Measurements from ENCODE around the gene TRAPPC5. TPM values are rescaled to one million over a fixed set of nuclear protein-coding genes. Genes with fewer than 3 reads are reported as not detected.

The TRAPPC5 gene
- total RNA-seq, 6 experiments from 2014 or later = 143 to 179 (median 159) TPM

DNA sequence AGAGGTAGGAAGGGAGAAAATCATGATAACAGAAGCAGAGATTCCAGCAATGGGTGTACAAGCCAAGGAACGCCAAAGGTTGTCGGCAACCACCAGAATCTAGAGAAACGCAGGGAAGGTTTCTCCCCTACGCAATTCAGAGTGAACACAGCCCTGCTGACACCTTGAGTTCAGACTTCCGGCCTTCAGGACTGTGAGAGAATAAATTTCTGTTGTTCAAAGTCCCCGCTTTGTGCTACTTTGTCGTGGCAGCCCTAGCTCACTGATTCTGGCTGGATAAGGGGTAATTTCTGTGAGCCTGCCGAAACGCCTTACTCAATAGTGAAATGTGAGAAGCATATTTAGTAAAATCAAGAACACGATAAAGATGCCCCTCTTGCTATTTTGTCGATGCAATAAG is 56.6 kb downstream of the TRAPPC5 start:
- no peak for DNase-seq
- no peaks in the 10 kb centered on the region for H3K9me3 Mint-ChIP-seq
- H3K36me3 Mint-ChIP-seq (ENCODE audit: low read depth) = no peaks in the 10 kb centered on the region
- no peak overlapping the region for H3K4me3 Mint-ChIP-seq
- H3K27ac Mint-ChIP-seq = no peak overlapping the region
- no peak for TF ChIP-seq CTCF (IDR thresholded peaks at IDR 0.05)
- H3K4me1 Mint-ChIP-seq (ENCODE audit: low read depth) = no peaks in the 10 kb centered on the region
- peaks cover 17% of the 10 kb centered on the region for H3K27me3 Mint-ChIP-seq (ENCODE audit: insufficient read depth)

Other genes starting within 250 kb of the TRAPPC5 start
- 1 to 10 TPM in 3 of 6 experiments, under 1 TPM in 3; 0.51 to 2.8 (median 1.0) TPM for gene PEX11G, start 191.8 kb upstream of the TRAPPC5 start, total RNA-seq (2021; fragmentation: NEBNext Ultra II Directional; extraction: Animal tissue kit (Norgen Biotek cat#: 25700))
- gene ZNF358, start 164.7 kb upstream of the TRAPPC5 start, total RNA-seq (2021; fragmentation: NEBNext Ultra II Directional; extraction: Animal tissue kit (Norgen Biotek cat#: 25700)) = 10 to 100 TPM; 30.0 to 41.1 (median 35.8) TPM
- gene MCOLN1, start 158.2 kb upstream of the TRAPPC5 start, total RNA-seq (2021; fragmentation: NEBNext Ultra II Directional; extraction: Animal tissue kit (Norgen Biotek cat#: 25700)) = 10 to 100 TPM; 18.2 to 28.7 (median 21.3) TPM
- gene PNPLA6, start 145.1 kb upstream of the TRAPPC5 start, total RNA-seq (2021; fragmentation: NEBNext Ultra II Directional; extraction: Animal tissue kit (Norgen Biotek cat#: 25700)) = 100 to 1,000 TPM; 123 to 157 (median 138) TPM
- gene CAMSAP3, start 85.0 kb upstream of the TRAPPC5 start, total RNA-seq (2021; fragmentation: NEBNext Ultra II Directional; extraction: Animal tissue kit (Norgen Biotek cat#: 25700)) = not detected
- 10 to 100 TPM; 35.1 to 39.8 (median 36.3) TPM for gene XAB2, start 51.3 kb upstream of the TRAPPC5 start, total RNA-seq (2021; fragmentation: NEBNext Ultra II Directional; extraction: Animal tissue kit (Norgen Biotek cat#: 25700))
- 100 to 1,000 TPM in 5 of 6 experiments, 10 to 100 TPM in 1; 82.1 to 138 (median 110) TPM for gene PET100, start 51.0 kb upstream of the TRAPPC5 start, total RNA-seq (2021; fragmentation: NEBNext Ultra II Directional; extraction: Animal tissue kit (Norgen Biotek cat#: 25700))
- not detected for gene PCP2, start 47.1 kb upstream of the TRAPPC5 start, total RNA-seq (2021; fragmentation: NEBNext Ultra II Directional; extraction: Animal tissue kit (Norgen Biotek cat#: 25700))
- gene STXBP2, start 43.7 kb upstream of the TRAPPC5 start, total RNA-seq (2021; fragmentation: NEBNext Ultra II Directional; extraction: Animal tissue kit (Norgen Biotek cat#: 25700)) = 1 to 10 TPM; 1.8 to 6.7 (median 4.4) TPM
- not detected for gene RETN, start 11.8 kb upstream of the TRAPPC5 start, total RNA-seq (2021; fragmentation: NEBNext Ultra II Directional; extraction: Animal tissue kit (Norgen Biotek cat#: 25700))
- gene MCEMP1, start 3.7 kb upstream of the TRAPPC5 start, total RNA-seq (2021; fragmentation: NEBNext Ultra II Directional; extraction: Animal tissue kit (Norgen Biotek cat#: 25700)) = not detected
- gene FCER2, start 21.3 kb downstream of the TRAPPC5 start, total RNA-seq (2021; fragmentation: NEBNext Ultra II Directional; extraction: Animal tissue kit (Norgen Biotek cat#: 25700)) = not detected
- gene CLEC4G, start 51.3 kb downstream of the TRAPPC5 start, total RNA-seq (2021; fragmentation: NEBNext Ultra II Directional; extraction: Animal tissue kit (Norgen Biotek cat#: 25700)) = not detected
- gene CD209, start 66.7 kb downstream of the TRAPPC5 start, total RNA-seq (2021; fragmentation: NEBNext Ultra II Directional; extraction: Animal tissue kit (Norgen Biotek cat#: 25700)) = not detected
- gene CLEC4M, start 82.4 kb downstream of the TRAPPC5 start, total RNA-seq (2021; fragmentation: NEBNext Ultra II Directional; extraction: Animal tissue kit (Norgen Biotek cat#: 25700)) = not detected
- gene EVI5L, start 149.4 kb downstream of the TRAPPC5 start, total RNA-seq (2021; fragmentation: NEBNext Ultra II Directional; extraction: Animal tissue kit (Norgen Biotek cat#: 25700)) = 10 to 100 TPM; 26.4 to 33.0 (median 27.7) TPM
- under 1 TPM in 4 of 6 experiments, not detected in 2; 0.05 to 0.18 (median 0.09) TPM for gene PRR36, start 193.6 kb downstream of the TRAPPC5 start, total RNA-seq (2021; fragmentation: NEBNext Ultra II Directional; extraction: Animal tissue kit (Norgen Biotek cat#: 25700))
- 1 to 10 TPM; 4.9 to 7.3 (median 6.1) TPM for gene LRRC8E, start 207.7 kb downstream of the TRAPPC5 start, total RNA-seq (2021; fragmentation: NEBNext Ultra II Directional; extraction: Animal tissue kit (Norgen Biotek cat#: 25700))
- 10 to 100 TPM; 21.7 to 25.8 (median 22.8) TPM for gene MAP2K7, start 223.0 kb downstream of the TRAPPC5 start, total RNA-seq (2021; fragmentation: NEBNext Ultra II Directional; extraction: Animal tissue kit (Norgen Biotek cat#: 25700))
- gene TGFBR3L, start 234.0 kb downstream of the TRAPPC5 start, total RNA-seq (2021; fragmentation: NEBNext Ultra II Directional; extraction: Animal tissue kit (Norgen Biotek cat#: 25700)) = 10 to 100 TPM in 2 of 6 experiments, 1 to 10 TPM in 4; 4.5 to 12.0 (median 7.7) TPM
- 10 to 100 TPM; 22.3 to 27.1 (median 25.2) TPM for gene SNAPC2, start 239.5 kb downstream of the TRAPPC5 start, total RNA-seq (2021; fragmentation: NEBNext Ultra II Directional; extraction: Animal tissue kit (Norgen Biotek cat#: 25700))
- gene CTXN1, start 245.3 kb downstream of the TRAPPC5 start, total RNA-seq (2021; fragmentation: NEBNext Ultra II Directional; extraction: Animal tissue kit (Norgen Biotek cat#: 25700)) = 10 to 100 TPM in 2 of 6 experiments, 1 to 10 TPM in 4; 5.0 to 14.0 (median 5.4) TPM

Measured in HFFc6 (cell line).